ENCODE data around the gene FAH. TPM values are rescaled to one million over a fixed set of nuclear protein-coding genes. Genes with fewer than 3 reads are reported as not detected.

Gene FAH
- total RNA-seq, 1 donor from 2014 or later: 25.6 TPM

GRCh38 chr15:80136854-80137253 lies 15.9 kb upstream of the FAH start:
- H3K4me1 ChIP-seq: no peaks in the 10 kb centered on the region
- ATAC-seq (no peak), DNase-seq (no peak)
- no peak for TF ChIP-seq CTCF (IDR thresholded peaks at IDR 0.05)
- peaks cover 62% of the 10 kb centered on the region for H3K36me3 ChIP-seq
- intact Hi-C loops (cut with DNase I): no loop called here
- no peaks in the 10 kb centered on the region for H3K9me3 ChIP-seq
- H3K27ac ChIP-seq: no peak overlapping the region
- H3K4me3 ChIP-seq: no peak overlapping the region
- no peaks in the 10 kb centered on the region for H3K27me3 ChIP-seq (ENCODE audit: low read depth)

DNA sequence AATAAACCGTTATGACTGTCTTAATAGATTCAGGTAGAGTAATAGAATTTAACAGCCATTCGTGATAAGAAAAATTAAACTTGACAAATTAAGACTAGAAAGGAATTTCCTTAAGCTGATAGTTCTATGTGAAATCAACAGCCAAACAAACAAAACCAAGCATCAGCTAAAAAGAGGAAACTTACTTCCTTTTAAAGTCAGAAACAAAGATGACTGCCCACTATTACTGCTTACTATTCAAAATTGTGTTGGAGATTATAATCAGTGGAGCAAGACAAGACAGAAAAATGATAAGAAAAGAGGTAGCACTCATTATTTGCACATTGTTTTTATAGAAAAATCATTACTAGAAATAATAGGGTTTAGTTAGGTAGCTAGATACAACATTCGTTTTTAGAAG lies 13.8 kb upstream of the FAH start:
- no peak for TF ChIP-seq CTCF (IDR thresholded peaks at IDR 0.05)
- no peak overlapping the region for H3K27ac ChIP-seq
- no peak for ATAC-seq
- H3K36me3 ChIP-seq: peaks cover 41% of the 10 kb centered on the region
- H3K27me3 ChIP-seq (ENCODE audit: low read depth): no peaks in the 10 kb centered on the region
- no peak overlapping the region for H3K4me3 ChIP-seq
- intact Hi-C loops (cut with DNase I): no loop called here
- H3K4me1 ChIP-seq: no peaks in the 10 kb centered on the region
- no peak for DNase-seq
- H3K9me3 ChIP-seq: no peaks in the 10 kb centered on the region

- DNase-seq (no peak), ATAC-seq (no peak)
- TF ChIP-seq CTCF (IDR thresholded peaks at IDR 0.05): no peak
- Histone ChIP-seq H3K27ac (no peak overlapping the region), H3K4me3 (no peak overlapping the region), H3K9me3 (no peaks in the 10 kb centered on the region), H3K36me3 (peaks cover 23% of the 10 kb centered on the region), H3K27me3 (ENCODE audit: low read depth) (no peaks in the 10 kb centered on the region), H3K4me1 (no peaks in the 10 kb centered on the region)
- intact Hi-C loops (cut with DNase I): no loop called here
These were observed 11.9 kb upstream of the FAH start for GRCh38 chr15:80140909-80141308.

GRCh38 chr15:80141916-80142598 lies 10.7 kb upstream of the FAH start:
- Histone ChIP-seq H3K27me3 (ENCODE audit: low read depth) (no peaks in the 10 kb centered on the region), H3K9me3 (no peaks in the 10 kb centered on the region), H3K36me3 (peaks cover 12% of the 10 kb centered on the region), H3K4me3 (no peak overlapping the region), H3K4me1 (no peaks in the 10 kb centered on the region), H3K27ac (no peak overlapping the region)
- no peak for DNase-seq
- ATAC-seq: no peak
- intact Hi-C loops (cut with DNase I): no loop called here
- TF ChIP-seq CTCF (IDR thresholded peaks at IDR 0.05): no peak

DNA sequence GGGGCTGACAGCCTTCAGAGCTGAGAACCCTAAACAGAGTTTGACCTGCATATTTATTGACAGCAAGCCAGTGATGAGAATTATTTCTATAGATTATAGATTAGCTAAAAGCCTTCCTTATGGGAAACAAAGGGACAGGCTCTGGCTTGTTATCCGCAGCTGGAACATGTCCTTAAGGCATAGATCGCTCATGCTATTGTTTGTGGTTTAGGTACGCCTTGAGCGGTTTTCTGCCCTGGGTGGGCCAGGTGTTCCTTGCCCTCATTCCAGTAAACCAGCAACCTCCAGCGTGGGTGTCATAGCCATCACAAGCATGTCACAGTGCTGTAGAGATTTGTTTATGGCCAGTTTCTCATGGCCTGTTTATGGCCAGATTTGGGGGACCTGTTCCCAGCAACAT lies 10.2 kb upstream of the FAH start:
- Histone ChIP-seq H3K27me3 (ENCODE audit: low read depth) (no peaks in the 10 kb centered on the region), H3K27ac (no peak overlapping the region), H3K4me1 (no peaks in the 10 kb centered on the region), H3K9me3 (no peaks in the 10 kb centered on the region), H3K4me3 (no peak overlapping the region), H3K36me3 (peaks cover 6% of the 10 kb centered on the region)
- intact Hi-C loops (cut with DNase I): no loop called here
- ATAC-seq: no peak
- TF ChIP-seq CTCF (IDR thresholded peaks at IDR 0.05): no peak
- no peak for DNase-seq

Measured in lower lobe of right lung (tissue), 2 donors.